Brain pericyte (primary cell): Measurements from ENCODE around the gene CCDC92.

Source experiments
- DNase-seq: peaks from one replicate; pipeline ENCODE4 v3.0.0-alpha.2; 2012; ENCODE audit warnings: low read depth, low spot score

CCDC92 gene

DNA sequence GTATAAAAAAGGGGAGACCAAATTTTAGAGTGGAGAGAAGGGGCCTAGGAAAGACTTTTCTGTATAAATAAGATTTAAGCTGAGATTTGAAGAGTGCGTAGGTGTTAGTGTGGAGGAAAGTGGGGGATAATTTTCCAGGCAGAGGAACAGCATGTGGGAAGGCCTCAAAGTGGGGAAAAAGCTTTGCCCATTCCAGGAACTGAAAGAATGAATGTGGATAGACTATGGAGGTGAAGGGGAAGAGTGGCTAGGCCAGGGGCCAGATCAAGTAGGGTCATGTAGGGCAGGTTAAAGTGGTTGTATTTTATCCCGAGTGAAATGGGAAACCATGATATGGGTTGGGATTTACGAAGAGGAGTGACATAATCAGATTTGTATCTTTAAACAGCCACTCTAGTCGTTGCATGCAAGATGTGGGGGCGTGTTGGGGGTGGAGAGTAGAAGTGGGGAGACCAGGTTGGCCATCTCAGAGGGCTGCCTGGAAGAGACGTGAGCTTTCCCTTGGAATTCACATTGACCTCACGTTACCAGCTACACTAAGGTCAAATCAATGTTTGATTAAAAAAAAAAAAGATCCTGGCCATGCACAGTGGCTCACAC, 3.7 kb upstream of the CCDC92 start:
- no peak for DNase-seq

DNA sequence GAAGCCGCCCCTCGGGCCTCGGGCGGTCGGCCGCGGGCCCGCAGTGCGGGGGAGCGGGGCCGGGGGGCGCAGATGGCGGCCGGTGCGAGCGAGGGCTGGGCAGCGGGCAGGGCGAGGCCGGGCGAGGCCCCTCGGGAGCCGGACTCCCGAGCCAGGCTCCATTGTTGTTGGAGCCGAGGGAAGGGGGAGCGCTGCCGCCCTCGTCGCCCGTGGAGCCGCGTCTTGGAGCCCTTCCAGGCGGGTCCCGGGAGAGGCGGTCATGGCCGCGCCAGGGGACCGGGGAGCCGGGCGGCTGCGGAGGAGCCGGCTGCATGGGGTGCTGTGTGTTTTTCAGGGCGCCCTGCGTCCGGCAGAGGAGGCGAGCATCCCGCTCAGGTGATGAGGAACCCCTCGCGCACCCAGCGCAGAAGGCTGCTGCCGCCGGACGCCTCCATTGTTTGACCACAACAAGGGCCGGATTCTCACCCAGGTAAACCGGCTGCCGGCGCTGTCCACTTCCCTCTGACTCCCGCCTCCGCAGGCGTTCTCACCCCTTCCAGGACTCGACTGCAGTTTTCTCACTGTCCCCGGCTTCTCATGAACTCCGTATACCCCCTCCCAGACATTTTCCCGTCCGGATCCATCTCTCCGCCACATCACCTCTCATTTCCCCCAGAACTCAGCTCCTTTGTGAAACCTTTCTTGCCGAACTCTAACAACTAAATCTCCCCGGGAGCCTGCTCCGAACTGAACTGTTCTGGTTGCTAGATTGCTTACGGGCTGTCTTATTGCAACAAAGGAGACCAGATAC, 1.1 kb upstream of the CCDC92 start:
- no peak for DNase-seq

DNA sequence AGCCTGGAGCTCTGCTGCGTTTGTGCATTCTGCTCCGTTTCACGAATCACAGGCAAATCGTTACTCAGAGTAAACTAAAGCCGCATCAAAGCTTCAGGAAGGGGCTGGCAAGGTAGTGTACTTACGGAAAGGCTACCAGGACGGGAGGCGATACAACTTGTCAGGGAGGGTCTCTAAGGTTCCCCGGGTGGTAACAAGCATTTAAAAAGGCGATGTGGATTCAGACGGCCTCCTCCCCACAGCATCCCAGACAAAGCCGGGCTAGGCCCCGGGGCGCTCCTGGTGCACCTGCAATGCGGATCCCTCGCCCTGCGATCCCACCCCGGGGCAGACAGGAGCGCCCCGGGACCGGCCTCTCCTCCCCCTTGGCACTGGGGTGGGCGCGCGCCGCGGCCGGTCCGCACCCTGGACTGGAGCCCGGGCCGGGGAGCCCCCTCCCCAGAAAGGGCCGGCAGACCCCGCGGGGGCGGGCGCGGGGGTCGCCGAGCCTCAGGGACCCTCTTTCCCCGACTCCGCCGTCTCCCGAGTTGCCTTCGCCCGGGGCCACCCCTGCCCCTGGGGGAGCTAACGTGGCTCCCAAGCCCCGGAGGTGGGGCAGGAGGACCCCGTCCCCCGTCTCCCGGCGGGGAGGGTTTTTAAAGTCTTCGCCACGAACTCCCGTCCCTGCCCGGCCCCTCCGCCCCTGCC, 718 bp downstream of the CCDC92 start:
- no peak for DNase-seq

DNA sequence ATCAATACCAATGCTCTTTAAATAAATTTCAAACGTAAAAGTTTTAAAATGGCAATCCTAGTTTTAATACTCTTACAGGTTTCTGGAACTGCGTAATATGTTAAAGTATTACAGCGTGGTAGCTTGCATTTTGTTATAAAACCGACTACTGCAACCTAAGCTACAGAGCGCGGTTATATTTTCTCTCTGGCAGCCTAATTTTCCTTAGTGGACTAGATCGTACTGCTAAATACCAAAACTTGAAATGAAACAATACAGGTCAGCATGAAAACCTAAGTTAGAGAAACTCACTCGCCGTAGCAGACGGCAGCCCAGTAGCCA, 1.2 kb downstream of the CCDC92 start:
- no peak for DNase-seq

GRCh38 chr12:123967121-123967586, 5.5 kb downstream of the CCDC92 start:
- DNase-seq, result no peak

GRCh38 chr12:123966596-123966995, 6.0 kb downstream of the CCDC92 start:
- no peak for DNase-seq

GRCh38 chr12:123965382-123965781, 7.2 kb downstream of the CCDC92 start:
- DNase-seq, result no peak

GRCh38 chr12:123963821-123964220, 8.8 kb downstream of the CCDC92 start:
- no peak for DNase-seq

GRCh38 chr12:123962513-123962912, 10.1 kb downstream of the CCDC92 start:
- DNase-seq, result no peak

GRCh38 chr12:123961585-123962345, 10.9 kb downstream of the CCDC92 start:
- DNase-seq, result no peak

- DNase-seq, result no peak
Measured at GRCh38 chr12:123960856-123961255, 11.8 kb downstream of the CCDC92 start.

- DNase-seq, result no peak
Measured at GRCh38 chr12:123960029-123960735, 12.4 kb downstream of the CCDC92 start.

- no peak for DNase-seq
Measured at GRCh38 chr12:123958876-123959275, 13.8 kb downstream of the CCDC92 start.

DNA sequence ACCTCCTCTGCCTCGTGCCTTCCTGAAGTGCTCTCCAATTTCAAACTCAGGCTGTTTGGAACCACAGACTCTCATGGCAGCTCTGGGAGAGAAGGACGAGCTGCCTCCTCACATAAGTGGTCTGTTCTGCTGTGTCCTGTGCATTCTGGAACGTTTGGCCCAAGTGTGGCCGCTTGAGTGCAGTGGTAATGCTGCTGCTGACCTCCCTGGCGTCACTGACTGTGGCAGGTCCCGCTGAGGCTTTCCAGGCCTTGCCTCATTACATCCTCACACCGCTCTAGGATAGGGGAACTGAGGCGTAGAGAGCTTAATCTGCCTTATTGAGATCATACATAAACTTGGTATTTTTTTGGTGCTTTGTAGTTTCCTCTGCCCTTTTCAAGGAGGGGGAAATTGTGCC, 14.2 kb downstream of the CCDC92 start:
- no peak for DNase-seq

GRCh38 chr12:123957196-123957595, 15.4 kb downstream of the CCDC92 start:
- no peak for DNase-seq

GRCh38 chr12:123956249-123956648, 16.4 kb downstream of the CCDC92 start:
- DNase-seq, result no peak

- no peak for DNase-seq
Measured at GRCh38 chr12:123954647-123955350, 17.8 kb downstream of the CCDC92 start.

DNA sequence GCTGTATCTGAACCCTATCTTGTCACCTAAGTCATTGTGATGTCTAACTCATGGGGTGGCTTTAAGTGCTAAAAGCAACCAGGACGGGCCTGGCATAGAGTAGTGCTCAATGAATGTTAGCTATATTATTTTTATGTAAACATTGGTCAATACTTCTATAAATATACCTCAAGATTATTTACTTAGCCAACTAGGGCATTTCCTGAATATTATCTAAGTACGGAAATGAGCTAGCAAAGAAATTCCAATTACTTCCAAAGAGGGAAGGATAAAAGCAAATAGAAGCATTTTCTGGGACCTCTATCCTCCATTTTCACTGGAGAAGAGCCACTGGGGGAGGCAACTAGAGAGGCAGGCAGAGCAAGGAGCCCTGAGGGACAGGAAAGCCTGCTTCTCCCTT, 20.6 kb downstream of the CCDC92 start:
- no peak for DNase-seq

GRCh38 chr12:123951467-123951866, 21.2 kb downstream of the CCDC92 start:
- DNase-seq, result no peak

DNA sequence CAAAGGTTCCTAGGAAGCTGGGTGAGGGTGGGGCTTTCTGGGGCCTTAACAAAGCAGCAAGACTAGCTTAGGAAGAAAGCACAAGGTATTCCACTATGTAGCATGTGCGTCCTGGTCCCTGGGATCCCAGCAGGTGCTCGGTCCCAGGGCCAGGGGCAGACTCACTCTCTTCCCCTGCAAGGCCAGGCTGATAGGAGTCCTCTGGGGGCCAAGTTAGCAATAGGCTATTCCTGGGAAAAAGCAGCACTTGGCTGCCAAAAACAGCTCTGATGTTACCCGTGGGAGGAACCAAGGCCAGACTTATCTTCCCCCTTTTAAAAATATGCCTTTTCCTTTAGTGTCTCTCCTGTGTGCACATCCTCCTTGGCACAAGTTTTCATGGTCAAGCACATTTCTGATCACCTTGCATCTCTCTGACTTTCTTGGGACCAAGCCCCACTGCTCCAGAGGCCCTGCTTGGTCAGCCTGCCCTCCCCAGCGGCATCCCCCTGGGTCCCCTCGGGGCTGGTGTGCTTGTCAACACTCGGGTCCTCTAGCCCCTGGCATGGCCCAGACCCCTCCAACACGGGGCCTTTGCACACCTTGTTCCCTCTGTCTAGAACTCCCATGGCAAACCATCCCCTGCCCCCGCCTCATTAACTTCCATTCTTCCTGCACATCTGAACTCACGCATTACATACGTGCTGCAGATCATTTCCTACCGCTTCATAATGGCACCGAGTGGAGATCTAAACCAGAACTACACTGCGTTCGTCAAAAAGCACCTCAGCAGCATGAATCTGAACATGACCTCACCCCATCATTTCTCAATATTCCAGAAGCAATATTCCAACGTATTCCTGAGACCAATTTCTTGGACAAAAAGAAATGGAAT, 21.9 kb downstream of the CCDC92 start:
- no peak for DNase-seq
